Activated naive CD8-positive, alpha-beta T cell treated with anti-CD3 and anti-CD28 coated beads, Interleukin-2, amount 10 ng/mL, durations not matched to agents 7 days and 5 days (primary cell): Measurements from ENCODE around the gene LPO. TPM values are rescaled to one million over a fixed set of nuclear protein-coding genes. Genes with fewer than 3 reads are reported as not detected.
A peak's percentile ranks its signal among the peaks of the same experiment; 100 is the strongest.

Experiments
- ATAC-seq: fragments of 150-1000 bp; cut with Tn5 transposase; one replicate; pipeline ENCODE4 v1.10.0; 2021; ENCODE audit warnings: low read depth, moderate library complexity
- POLR2A ChIA-PET: fragments of 350-600 bp; sonication (Branson Sonifier 250); formaldehyde crosslinking; loops from one replicate; lab custom pipeline; 2021; ENCODE audit warnings: antibody characterized with exemption; lab: Charles Lee
- DNase-seq: peaks from one replicate; pipeline ENCODE4 v3.0.0; 2021
- H3K27ac Mint-ChIP-seq: one replicate; pipeline ENCODE4 v1.8.0; 2022; ENCODE audit warnings: mild to moderate bottlenecking, mixed read lengths
- H3K27me3 Mint-ChIP-seq: one replicate; pipeline ENCODE4 v1.8.0; 2022; ENCODE audit warnings: mild to moderate bottlenecking, moderate library complexity, mixed read lengths
- H3K36me3 Mint-ChIP-seq: one replicate; pipeline ENCODE4 v1.8.0; 2021; ENCODE audit warnings: mild to moderate bottlenecking, mixed read lengths
- H3K4me1 Mint-ChIP-seq: one replicate; pipeline ENCODE4 v1.8.0; 2021; ENCODE audit warnings: mixed read lengths
- H3K4me3 Mint-ChIP-seq: one replicate; pipeline ENCODE4 v1.8.0; 2022; ENCODE audit warnings: mild to moderate bottlenecking, moderate library complexity, mixed read lengths
- H3K9me3 Mint-ChIP-seq: one replicate; pipeline ENCODE4 v1.8.0; 2021; ENCODE audit warnings: mixed read lengths
- total RNA-seq, 2 experiments: library from RNA; stranded (reverse); gene quantifications; one replicate each; pipeline ENCODE4 v1.2.3, GENCODE V29; 2021

Gene LPO
- total RNA-seq, 2 experiments from 2014 or later = not detected

- Mint-ChIP-seq H3K27me3 (peaks cover 35% of the 10 kb centered on the region), H3K36me3 (no peaks in the 10 kb centered on the region), H3K9me3 (no peaks in the 10 kb centered on the region), H3K4me1 (peaks cover 3% of the 10 kb centered on the region), H3K4me3 (no peak overlapping the region), H3K27ac (no peak overlapping the region)
- POLR2A ChIA-PET = no interaction called here
- ATAC-seq (peak; percentile 8), DNase-seq (no peak)
Observed at GRCh38 chr17:58279016-58279711, 40.8 kb downstream of the LPO start.

GRCh38 chr17:58279736-58280479, 41.5 kb downstream of the LPO start:
- ATAC-seq = peak; percentile 56
- H3K27me3 Mint-ChIP-seq = peaks cover 33% of the 10 kb centered on the region
- DNase-seq = no peak
- peaks cover 5% of the 10 kb centered on the region for H3K4me1 Mint-ChIP-seq
- no peak overlapping the region for H3K4me3 Mint-ChIP-seq
- no peaks in the 10 kb centered on the region for H3K9me3 Mint-ChIP-seq
- no peak overlapping the region for H3K27ac Mint-ChIP-seq
- POLR2A ChIA-PET = interaction anchor here (0.7 kb wide), 1 partner anchor 58 kb away, joined by 3 read pairs; no protein-coding TSS in a partner anchor
- H3K36me3 Mint-ChIP-seq = no peaks in the 10 kb centered on the region

DNA sequence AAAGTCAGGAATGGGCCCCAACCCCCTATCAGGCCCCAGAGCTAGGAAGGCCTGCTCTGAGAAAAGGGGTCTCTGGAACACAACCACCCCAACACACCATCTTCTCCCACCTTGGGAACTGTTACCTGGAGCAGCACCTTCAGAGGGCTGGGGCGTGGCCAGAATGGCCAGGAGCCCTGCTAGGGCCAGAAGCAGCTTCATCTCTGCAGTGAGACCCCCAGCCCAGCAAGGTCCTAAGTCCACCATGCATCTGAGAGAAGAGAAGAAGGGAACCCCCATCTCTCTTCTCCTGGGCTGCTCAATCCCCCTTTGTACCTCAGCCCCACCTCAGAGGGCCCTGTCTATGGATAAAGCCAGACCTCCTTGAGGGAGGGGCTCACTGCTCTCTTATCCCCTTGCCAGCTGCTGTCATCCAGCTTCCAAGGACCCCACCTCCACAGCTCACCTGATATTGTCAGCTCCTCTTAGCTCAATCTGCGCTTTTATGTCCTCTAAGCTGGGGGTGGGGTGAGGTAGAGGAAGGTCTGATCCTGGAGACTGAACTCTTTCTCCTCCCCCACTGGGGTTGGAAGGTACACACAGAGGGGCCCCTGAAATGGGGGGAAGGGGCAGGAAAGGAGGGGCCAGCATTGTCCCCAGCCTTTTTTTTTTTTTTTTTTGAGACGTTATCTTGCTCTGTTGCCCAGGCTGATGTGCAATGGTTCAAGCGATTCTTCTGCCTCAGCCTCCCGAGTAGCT, 42.3 kb downstream of the LPO start, which contains the start of gene MPO:
Gene MPO (minus strand): TSS at position 456 of the 738 bp plus-strand sequence. CDS start 177 bp downstream, at position 279.
- no peak for ATAC-seq
- Mint-ChIP-seq H3K9me3 (no peaks in the 10 kb centered on the region), H3K4me3 (no peak within 1 kb of the TSS), H3K4me1 (peaks cover 5% of the 10 kb centered on the region), H3K36me3 (no peaks in the 10 kb centered on the region), H3K27ac (no peak within 1 kb of the TSS), H3K27me3 (peaks cover 33% of the 10 kb centered on the region)
- POLR2A ChIA-PET = interaction anchor here (0.6 to 0.7 kb wide), 2 partner anchors 57 to 101 kb away, joined by 3 to 4 read pairs; no protein-coding TSS in a partner anchor
- DNase-seq = no peak

- Mint-ChIP-seq H3K27me3 (peaks cover 33% of the 10 kb centered on the region), H3K36me3 (no peaks in the 10 kb centered on the region), H3K4me3 (no peak overlapping the region), H3K4me1 (peaks cover 5% of the 10 kb centered on the region), H3K9me3 (no peaks in the 10 kb centered on the region), H3K27ac (no peak overlapping the region)
- POLR2A ChIA-PET = no interaction called here
- no peak for DNase-seq
- ATAC-seq = no peak
Observed at GRCh38 chr17:58281511-58282011, 43.2 kb downstream of the LPO start.

- no peak overlapping the region for H3K4me3 Mint-ChIP-seq
- no peaks in the 10 kb centered on the region for H3K36me3 Mint-ChIP-seq
- H3K4me1 Mint-ChIP-seq = peaks cover 5% of the 10 kb centered on the region
- no peaks in the 10 kb centered on the region for H3K9me3 Mint-ChIP-seq
- no peak for ATAC-seq
- peaks cover 32% of the 10 kb centered on the region for H3K27me3 Mint-ChIP-seq
- POLR2A ChIA-PET = no interaction called here
- DNase-seq = no peak
- no peak overlapping the region for H3K27ac Mint-ChIP-seq
Observed at GRCh38 chr17:58282442-58282841, 44.1 kb downstream of the LPO start.

DNA sequence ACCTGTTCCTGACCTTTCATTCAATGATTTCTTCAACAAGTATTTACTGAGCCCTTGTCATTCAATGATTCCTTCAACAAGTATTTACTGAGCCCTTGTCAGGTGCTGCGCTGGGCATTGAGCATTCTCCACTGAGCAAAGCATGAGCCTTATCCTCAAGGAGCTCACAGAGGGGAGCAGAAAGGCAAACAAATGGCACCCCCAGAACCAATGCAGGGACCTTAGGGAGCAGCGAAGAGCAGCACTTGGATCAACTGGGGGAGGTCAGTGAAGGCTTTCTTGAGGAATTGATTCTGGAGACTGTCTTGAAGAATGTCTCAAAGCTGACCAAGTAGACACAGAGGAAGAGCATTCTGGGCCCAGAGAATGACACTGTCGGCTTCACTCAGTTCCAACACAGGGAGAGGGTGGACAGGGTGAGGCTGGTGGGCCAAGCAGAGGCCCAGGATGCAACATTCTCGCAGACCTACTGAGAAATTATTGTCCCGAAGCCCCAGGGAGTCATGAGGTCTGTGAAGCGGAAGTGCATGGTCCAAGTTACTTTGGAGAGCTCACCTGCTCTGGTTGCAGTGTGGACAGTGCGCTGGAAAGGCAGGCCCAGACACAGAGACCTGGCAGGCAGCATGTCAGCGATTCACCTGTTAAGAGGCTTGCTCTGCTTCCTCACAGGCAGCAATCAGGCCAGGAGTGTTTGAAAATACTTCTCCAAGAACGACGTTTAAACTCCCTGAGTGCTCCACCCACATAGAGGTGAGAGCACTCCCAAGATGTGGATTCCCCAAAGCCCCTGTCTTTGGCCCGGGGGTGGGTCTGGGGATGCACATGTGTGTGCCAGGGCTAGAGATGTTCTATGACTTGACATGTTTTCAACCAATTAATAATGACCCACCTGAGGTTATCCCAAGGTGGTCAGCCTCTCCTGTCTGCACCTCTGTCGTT, 45.6 kb downstream of the LPO start:
- DNase-seq = no peak
- H3K4me3 Mint-ChIP-seq = no peak overlapping the region
- POLR2A ChIA-PET = no interaction called here

DNA sequence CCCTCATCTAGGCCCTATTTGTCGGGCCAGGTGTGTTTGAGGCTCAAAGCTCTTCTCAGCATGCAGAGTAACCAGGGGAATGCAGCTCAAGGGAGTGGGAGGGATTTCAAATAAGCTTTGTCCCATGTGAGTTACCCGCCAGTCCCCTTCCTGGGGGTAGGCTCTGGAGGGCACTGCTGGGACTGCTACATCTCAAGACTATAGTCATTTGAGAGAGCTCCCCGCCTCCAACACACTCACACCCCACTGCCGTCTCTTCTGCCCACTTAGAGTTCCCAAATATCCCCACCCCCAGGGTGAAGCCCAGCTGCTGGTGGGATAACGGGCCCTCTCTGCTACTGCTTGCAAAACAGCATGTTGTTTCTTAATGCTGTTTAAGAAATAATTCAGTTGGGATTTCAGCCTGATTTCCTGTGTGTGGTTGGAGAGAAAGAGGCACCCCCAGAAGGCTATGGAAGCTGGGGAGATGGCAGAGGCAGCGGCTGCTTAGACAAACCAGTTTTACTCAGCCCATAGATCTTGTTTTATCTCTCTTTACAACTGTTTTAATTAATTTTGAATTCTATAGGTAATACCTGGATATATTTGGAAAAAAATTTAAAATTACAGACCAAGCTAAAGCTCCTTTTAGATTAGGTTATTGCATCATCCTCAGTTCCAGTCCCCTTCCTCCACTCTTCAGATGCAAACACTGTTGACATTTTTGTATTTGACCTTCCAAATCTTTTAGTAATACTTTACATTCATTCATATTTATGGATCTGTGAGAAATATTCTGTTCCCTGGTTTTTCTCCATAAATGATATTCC, 46.4 kb downstream of the LPO start:
- DNase-seq (no peak), ATAC-seq (no peak)
- H3K27ac Mint-ChIP-seq = no peak overlapping the region
- peaks cover 19% of the 10 kb centered on the region for H3K27me3 Mint-ChIP-seq
- POLR2A ChIA-PET = no interaction called here
- H3K4me3 Mint-ChIP-seq = no peak overlapping the region
- peaks cover 3% of the 10 kb centered on the region for H3K4me1 Mint-ChIP-seq
- no peaks in the 10 kb centered on the region for H3K36me3 Mint-ChIP-seq
- no peaks in the 10 kb centered on the region for H3K9me3 Mint-ChIP-seq

More for the DNA sequence above, 45.6 kb downstream of the LPO start:
- Mint-ChIP-seq H3K9me3 (no peaks in the 10 kb centered on the region), H3K27ac (no peak overlapping the region), H3K4me1 (peaks cover 5% of the 10 kb centered on the region), H3K36me3 (no peaks in the 10 kb centered on the region), H3K27me3 (peaks cover 23% of the 10 kb centered on the region)
- ATAC-seq = no peak

DNA sequence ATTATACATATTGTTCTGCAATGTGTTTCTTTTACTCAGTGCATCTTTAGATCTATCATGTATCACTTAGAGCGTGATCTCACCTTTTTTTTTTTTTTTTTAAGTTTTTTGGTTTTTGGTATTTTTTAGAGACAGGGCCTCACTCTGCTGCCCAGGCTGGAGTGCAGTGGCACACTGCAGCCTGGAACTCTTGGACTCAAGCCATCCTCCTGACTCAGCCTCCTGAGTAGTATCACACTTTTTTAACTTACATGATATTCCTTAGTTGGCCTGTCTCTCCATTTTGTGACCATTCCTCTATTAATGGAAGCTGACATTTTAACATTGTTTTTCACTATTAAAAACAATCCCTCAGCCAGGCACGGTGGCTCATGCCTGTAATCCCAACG, 47.0 kb downstream of the LPO start:
- Mint-ChIP-seq H3K27ac (no peak overlapping the region), H3K9me3 (no peaks in the 10 kb centered on the region), H3K27me3 (peaks cover 19% of the 10 kb centered on the region), H3K4me1 (peaks cover 2% of the 10 kb centered on the region), H3K4me3 (no peak overlapping the region), H3K36me3 (no peaks in the 10 kb centered on the region)
- POLR2A ChIA-PET = no interaction called here
- no peak for DNase-seq
- no peak for ATAC-seq

- H3K9me3 Mint-ChIP-seq = no peaks in the 10 kb centered on the region
- no peak overlapping the region for H3K27ac Mint-ChIP-seq
- H3K36me3 Mint-ChIP-seq = no peaks in the 10 kb centered on the region
- H3K4me1 Mint-ChIP-seq = peaks cover under 1% of the 10 kb centered on the region
- peaks cover 39% of the 10 kb centered on the region for H3K27me3 Mint-ChIP-seq
- ATAC-seq (no peak), DNase-seq (no peak)
- no peak overlapping the region for H3K4me3 Mint-ChIP-seq
- POLR2A ChIA-PET = no interaction called here
Observed at GRCh38 chr17:58289869-58290268, 51.5 kb downstream of the LPO start.

DNA sequence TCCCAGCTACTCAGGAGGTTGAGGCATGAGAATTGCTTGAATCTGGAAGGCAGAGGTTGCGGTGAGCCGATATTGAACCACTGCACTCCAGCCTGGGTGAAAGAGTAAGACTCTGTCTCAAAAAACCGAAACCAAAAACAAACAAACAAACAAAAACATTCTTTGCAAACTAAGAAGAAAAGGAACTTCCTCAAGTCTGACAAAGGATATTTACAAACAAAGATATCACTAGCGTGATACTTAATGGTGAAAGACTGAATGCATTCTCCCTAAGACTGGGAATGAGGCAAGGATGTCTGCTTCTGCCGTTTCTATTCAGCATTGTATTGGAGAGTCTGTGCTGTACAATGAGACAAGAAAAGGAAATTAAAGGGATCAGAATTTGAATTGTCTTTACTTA, 52.9 kb downstream of the LPO start:
- ATAC-seq = no peak
- DNase-seq = no peak
- Mint-ChIP-seq H3K27me3 (peaks cover 37% of the 10 kb centered on the region), H3K9me3 (no peaks in the 10 kb centered on the region), H3K4me1 (no peaks in the 10 kb centered on the region), H3K4me3 (no peak overlapping the region), H3K27ac (no peak overlapping the region), H3K36me3 (no peaks in the 10 kb centered on the region)
- POLR2A ChIA-PET = no interaction called here

DNA sequence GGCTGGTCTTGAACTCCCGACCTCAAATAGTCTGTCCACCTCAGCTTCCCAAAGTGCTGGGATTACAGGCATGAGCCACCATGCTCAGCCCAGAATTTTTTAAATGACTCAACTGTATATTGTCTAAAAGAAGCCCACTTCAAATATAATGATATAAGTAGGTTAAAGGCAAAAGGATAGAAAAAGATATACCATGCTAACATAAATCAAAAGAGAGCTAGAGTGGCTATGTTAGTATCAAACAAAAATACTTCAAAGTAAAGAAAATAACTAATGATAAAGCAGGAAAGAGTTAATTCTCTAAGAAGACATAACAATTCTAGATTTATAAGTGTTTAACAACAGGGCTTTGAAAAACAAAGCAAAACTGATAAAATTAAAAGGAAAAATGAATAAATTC, 55.6 kb downstream of the LPO start:
- Mint-ChIP-seq H3K27me3 (peaks cover 44% of the 10 kb centered on the region), H3K4me3 (no peak overlapping the region), H3K27ac (no peak overlapping the region), H3K9me3 (no peaks in the 10 kb centered on the region), H3K4me1 (no peaks in the 10 kb centered on the region), H3K36me3 (no peaks in the 10 kb centered on the region)
- DNase-seq (no peak), ATAC-seq (no peak)
- POLR2A ChIA-PET = no interaction called here

DNA sequence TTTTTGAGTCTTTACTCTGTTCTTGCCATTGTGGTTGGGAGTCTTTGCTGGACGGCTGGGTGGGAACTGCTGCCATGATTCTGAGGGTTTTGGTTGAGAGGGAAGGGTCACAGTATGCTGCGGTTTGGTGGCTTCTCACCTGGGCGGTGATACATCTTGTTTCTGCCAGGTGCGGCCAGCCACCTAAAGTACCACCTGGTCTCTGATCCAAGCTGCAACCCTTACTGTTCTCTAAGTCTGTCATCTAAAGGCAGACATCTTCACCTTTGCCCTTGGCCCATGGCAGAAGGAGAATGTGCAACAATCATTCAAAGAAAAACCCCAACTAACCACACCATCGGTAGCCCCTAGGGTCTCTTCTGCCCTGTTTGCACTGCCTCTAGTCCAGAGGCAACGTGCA, 62.0 kb downstream of the LPO start:
- no peak overlapping the region for H3K4me3 Mint-ChIP-seq
- H3K36me3 Mint-ChIP-seq = peaks cover 2% of the 10 kb centered on the region
- DNase-seq (no peak), ATAC-seq (no peak)
- peaks cover 1% of the 10 kb centered on the region for H3K4me1 Mint-ChIP-seq
- no peak overlapping the region for H3K27ac Mint-ChIP-seq
- peaks cover 16% of the 10 kb centered on the region for H3K27me3 Mint-ChIP-seq
- no peaks in the 10 kb centered on the region for H3K9me3 Mint-ChIP-seq
- POLR2A ChIA-PET = interaction anchor here (0.8 kb wide), 1 partner anchor 44 kb away, joined by 3 read pairs; no protein-coding TSS in a partner anchor
